ENCODE measurements around the gene PACRG. TPM values are rescaled to one million over a fixed set of nuclear protein-coding genes. Genes with fewer than 3 reads are reported as not detected.

Gene PACRG
- total and polyA plus RNA-seq, 2 of the 13 experiments (the other 11 are each of a cell fraction or from before 2014, with no cell fraction given), result 0.13 TPM; not detected in 1

DNA sequence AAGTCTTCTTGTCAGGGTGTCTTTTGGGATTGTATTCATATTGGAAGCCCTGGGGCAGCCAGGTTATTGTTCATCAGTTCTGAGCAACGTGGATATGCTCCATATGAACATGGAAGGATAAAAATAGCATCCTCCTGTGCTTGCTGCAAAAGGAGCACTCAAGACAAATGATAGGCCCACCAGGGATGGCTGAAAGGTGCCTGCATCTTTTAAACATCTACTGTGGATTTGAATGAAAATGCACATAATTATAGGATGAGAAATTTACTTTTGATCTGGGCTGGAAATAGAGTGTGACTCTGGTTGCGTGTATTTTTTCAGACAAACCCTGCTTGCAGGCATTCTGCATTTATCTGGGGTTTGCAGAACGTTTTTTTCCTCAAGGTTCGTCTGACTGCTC is 299.1 kb downstream of the PACRG start (continued):
- TF ChIP-seq, protein P1, sequence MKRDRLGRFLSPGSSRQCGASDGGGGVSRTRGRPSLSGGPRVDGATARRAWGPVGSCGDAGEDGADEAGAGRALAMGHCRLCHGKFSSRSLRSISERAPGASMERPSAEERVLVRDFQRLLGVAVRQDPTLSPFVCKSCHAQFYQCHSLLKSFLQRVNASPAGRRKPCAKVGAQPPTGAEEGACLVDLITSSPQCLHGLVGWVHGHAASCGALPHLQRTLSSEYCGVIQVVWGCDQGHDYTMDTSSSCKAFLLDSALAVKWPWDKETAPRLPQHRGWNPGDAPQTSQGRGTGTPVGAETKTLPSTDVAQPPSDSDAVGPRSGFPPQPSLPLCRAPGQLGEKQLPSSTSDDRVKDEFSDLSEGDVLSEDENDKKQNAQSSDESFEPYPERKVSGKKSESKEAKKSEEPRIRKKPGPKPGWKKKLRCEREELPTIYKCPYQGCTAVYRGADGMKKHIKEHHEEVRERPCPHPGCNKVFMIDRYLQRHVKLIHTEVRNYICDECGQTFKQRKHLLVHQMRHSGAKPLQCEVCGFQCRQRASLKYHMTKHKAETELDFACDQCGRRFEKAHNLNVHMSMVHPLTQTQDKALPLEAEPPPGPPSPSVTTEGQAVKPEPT (CRISPR knock-in tag; IDR thresholded peaks at IDR 0.05; ENCODE audit: low read depth), result no peak
- TF ChIP-seq ZC3H4 (CRISPR knock-in tag; IDR thresholded peaks at IDR 0.05; ENCODE audit: borderline replicate concordance) (no peak), ATF1 (CRISPR knock-in tag; IDR thresholded peaks at IDR 0.05) (no peak)

DNA sequence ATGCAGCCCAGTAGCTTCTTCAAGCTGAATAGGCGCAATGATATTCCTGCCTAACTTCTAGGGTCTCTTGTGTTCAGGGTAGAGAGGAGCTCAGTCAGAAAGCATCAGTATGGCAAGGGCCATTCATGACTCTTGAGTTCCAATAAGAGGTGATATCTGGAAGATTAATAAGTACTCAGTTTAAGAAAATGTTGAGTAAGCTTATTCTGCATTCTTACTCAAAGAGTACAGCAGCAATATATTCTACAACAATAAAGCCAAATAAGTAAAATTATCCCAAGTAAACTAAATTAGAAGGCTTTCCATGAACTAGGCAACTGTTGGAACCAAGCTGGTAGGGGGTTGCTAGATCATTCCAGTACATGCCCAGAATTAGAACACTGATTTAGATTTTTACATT is 303.2 kb downstream of the PACRG start:
- no peaks in the 10 kb centered on the region for H3K79me2 ChIP-seq (ENCODE audit: insufficient read depth, low read length)
- peaks cover 37% of the 10 kb centered on the region; the same call in 1 of the 2 replicates for H3K9me3 ChIP-seq (ENCODE audit: low read length)
- no peak overlapping the region for H3K4me2 ChIP-seq (ENCODE audit: low read depth, low read length)
- DNase-seq (ENCODE audit: low spot score) (no peak), ATAC-seq (no peak), FAIRE-seq (no peak)
- CTCF ChIA-PET (ENCODE audit: low intra/inter-chr PET ratio, low total read pairs), result no interaction called here
- no peak overlapping the region for H2AFZ ChIP-seq (ENCODE audit: low read length)
- intact Hi-C loops (cut with micrococcal nuclease; ENCODE audit: unreplicated experiment) (no loop called here), in situ Hi-C loops (cut with HindIII; ENCODE audit: extremely low pct_ligation_motif_present, low pct_unique_long_range_greater_than_20kb) (no loop called here)
- H3K4me1 ChIP-seq (ENCODE audit: insufficient read depth, low read length), result no peaks in the 10 kb centered on the region
- no peaks in the 10 kb centered on the region for H3K36me3 ChIP-seq (replicated peaks in 1 of 2; ENCODE audit: control insufficient read depth in 1 of 2, insufficient read depth in 2 of 2, low read length in 2 of 2)
- BruUV-seq (replicated peaks), result no TSS peak
- WGBS (ENCODE audit: low lambda C conversion rate), result 10% methylated on average over 1 of the region's 1 CpG
- H3K27me3 ChIP-seq (ENCODE audit: control insufficient read depth in 1 of 2, insufficient read depth in 2 of 2, low read length in 2 of 2), result no peaks in the 10 kb centered on the region
- POLR2A ChIA-PET, result no interaction called here
- H3K9ac ChIP-seq (ENCODE audit: insufficient read depth, low read depth, low read length), result no peak overlapping the region
- peak; percentile 53 for TF ChIP-seq MAFF (IDR thresholded peaks at IDR 0.05; ENCODE audit: low read depth, low read length)
- TF ChIP-seq MAFK (conservative IDR thresholded peaks at IDR 0.05 in 1 of 2, IDR thresholded peaks at IDR 0.05 in 1 of 2; ENCODE audit: low read length in 2 of 2), result peak; percentile 61 to 76
- no peak for TF ChIP-seq CENPT (CRISPR knock-in tag; IDR thresholded peaks at IDR 0.05; ENCODE audit: low read depth)
- TF ChIP-seq SALL2 (CRISPR knock-in tag; IDR thresholded peaks at IDR 0.05), result no peak
- TF ChIP-seq, protein P2, sequence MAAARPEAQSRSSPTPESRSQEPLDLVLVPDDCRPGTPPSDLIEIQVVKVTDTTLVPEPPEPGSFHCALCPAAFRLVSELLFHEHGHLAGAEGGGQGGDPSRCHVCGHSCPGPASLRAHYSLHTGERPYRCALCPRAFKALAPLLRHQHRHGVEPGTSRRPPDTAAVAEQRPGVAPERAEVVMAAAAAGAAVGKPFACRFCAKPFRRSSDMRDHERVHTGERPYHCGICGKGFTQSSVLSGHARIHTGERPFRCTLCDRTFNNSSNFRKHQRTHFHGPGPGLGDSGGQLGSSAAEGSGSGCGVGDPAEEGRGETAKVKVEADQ (CRISPR knock-in tag; IDR thresholded peaks at IDR 0.05; ENCODE audit: borderline replicate concordance), result no peak
- no peak for TF ChIP-seq ZNF660 (CRISPR knock-in tag; IDR thresholded peaks at IDR 0.05; ENCODE audit: borderline replicate concordance, low read depth)
- no peak for TF ChIP-seq CENPBD1 (CRISPR knock-in tag; IDR thresholded peaks at IDR 0.05; ENCODE audit: borderline replicate concordance, low read depth)
- no peak for TF ChIP-seq ZFP82 (CRISPR knock-in tag; IDR thresholded peaks at IDR 0.05; ENCODE audit: borderline replicate concordance)
- H3K27ac ChIP-seq (ENCODE audit: extremely low read length, insufficient read depth, low read length), result no peak overlapping the region
- H4K20me1 ChIP-seq (ENCODE audit: insufficient read depth, low read length), result no peaks in the 10 kb centered on the region
- no peak overlapping the region for H3K4me3 ChIP-seq (replicated peaks in 1 of 3; ENCODE audit: insufficient read depth in 1 of 3, low read depth in 2 of 3, low read length in 3 of 3)
